Stimulated activated CD8-positive, alpha-beta memory T cell treated with anti-CD3 and anti-CD28 coated beads, Interleukin-4, amount 100 ng/mL, for 1 hour (primary cell): ENCODE results near the gene MORN1.

Experiments
- DNase-seq, 2 donors: peaks; one replicate each; pipeline ENCODE4 v3.0.0-alpha.2; 2020; ENCODE audit warnings: low read depth in 2 of 2, low spot score in 1 of 2

The MORN1 gene

GRCh38 chr1:2405588-2406295 is 14.4 kb upstream of the MORN1 start:
- no peak for DNase-seq

DNA sequence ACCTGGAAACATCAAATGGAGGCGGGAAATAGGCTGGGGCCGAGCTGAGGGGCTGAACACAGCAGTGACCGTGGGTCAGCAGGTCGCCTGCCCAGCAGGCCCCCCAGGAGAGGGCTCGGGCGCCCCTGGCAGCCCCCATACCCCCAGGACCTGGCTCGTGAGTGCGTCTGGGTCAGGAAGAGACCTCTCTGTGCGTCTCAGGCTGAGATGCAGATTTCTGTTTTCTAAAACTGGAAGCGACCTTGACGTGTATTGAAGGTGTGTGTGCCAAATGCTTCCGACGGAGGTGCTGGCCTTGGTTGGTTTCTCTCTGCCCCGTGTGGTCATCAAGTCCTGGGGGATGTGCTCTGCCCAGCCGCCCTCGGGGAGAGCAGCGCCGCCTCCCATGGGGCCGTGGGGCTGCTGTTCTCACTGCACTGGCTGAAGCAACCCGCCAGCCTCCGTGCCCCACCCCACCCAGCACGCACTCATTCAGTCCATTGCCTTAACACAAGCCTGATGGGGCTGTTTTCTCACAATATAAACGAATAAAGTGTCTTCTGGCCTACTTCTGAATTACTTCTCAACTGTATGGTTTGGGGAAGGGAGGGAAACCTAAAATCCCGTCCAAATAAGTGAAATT is 13.6 kb upstream of the MORN1 start:
- no peak for DNase-seq

- no peak for DNase-seq
Measured at GRCh38 chr1:2404142-2404889, 13.0 kb upstream of the MORN1 start.

GRCh38 chr1:2403273-2403672 is 11.9 kb upstream of the MORN1 start:
- no peak for DNase-seq

- DNase-seq: no peak
Measured at GRCh38 chr1:2402420-2402819, 11.1 kb upstream of the MORN1 start.

DNA sequence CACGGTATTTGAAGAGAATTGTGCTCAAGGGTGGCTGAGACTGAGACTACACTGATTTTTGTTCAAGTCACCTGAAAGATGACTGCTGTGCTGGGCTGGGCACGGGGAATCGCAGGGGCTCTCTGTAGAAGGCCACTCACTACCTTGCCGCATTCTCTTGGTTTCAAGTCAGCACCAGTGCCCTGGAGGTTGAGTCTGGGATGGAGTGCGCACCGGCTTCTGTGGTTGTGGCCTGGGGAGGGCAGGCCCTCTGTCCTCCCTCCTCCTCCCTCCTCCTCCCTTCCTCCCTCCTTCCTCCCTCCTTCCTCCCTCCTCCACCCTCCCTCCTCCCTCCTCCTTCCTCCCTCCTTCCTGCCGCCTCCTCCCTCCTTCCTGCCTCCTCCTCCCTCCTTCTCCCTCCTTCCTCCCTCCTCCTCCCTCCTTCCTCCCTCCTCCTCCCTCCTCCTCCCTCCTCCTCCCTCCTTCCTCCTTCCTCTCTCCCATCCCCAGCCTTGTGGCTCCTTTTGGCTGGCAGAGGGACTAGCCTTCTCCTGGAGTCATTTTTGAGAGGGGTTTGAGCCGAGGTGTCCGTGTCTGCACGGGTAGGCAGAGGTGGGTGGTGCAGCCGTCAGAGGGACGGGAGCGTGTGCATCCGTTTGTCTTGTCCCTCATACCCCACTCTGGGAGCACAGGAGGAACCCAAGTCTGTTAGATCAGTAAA is 9.7 kb upstream of the MORN1 start:
- no peak for DNase-seq

DNA sequence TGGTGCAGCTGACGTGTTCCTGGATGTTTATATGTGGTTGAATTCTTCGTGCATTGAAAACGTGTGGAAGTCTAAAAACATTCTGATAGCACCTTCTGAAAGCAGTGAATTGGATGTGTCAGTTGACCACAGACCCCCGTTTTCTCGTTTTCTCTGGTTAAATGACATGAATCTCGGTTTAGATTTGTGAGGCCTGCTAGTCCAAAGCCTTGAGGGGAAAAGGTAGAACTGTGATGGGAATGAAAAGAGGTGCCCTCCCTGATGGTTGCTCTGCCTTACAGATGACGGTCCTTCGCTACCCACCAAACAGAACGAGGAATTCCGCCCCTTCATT is 9.2 kb upstream of the MORN1 start:
- no peak for DNase-seq

GRCh38 chr1:2399890-2400575 is 8.7 kb upstream of the MORN1 start:
- no peak for DNase-seq

DNA sequence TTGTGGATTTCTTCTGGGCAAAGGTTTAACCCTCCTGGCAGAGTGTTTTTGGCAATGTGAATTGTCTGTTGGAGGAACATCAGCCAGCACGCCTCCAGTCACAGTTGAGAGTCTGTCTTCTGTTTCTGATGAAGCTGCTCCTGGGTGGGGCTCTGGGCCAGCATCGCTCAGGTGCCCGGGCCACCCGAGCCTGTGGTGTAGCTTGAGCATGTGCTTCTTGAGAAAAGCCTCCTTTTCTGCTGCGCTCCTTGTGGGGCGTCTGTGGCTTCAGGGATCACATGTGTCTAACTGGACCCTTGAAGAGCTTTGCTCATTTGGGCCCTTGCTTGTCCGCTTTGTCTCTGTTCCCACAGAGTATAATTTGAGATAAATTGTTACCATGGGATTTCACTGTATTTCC is 7.5 kb upstream of the MORN1 start:
- no peak for DNase-seq

DNA sequence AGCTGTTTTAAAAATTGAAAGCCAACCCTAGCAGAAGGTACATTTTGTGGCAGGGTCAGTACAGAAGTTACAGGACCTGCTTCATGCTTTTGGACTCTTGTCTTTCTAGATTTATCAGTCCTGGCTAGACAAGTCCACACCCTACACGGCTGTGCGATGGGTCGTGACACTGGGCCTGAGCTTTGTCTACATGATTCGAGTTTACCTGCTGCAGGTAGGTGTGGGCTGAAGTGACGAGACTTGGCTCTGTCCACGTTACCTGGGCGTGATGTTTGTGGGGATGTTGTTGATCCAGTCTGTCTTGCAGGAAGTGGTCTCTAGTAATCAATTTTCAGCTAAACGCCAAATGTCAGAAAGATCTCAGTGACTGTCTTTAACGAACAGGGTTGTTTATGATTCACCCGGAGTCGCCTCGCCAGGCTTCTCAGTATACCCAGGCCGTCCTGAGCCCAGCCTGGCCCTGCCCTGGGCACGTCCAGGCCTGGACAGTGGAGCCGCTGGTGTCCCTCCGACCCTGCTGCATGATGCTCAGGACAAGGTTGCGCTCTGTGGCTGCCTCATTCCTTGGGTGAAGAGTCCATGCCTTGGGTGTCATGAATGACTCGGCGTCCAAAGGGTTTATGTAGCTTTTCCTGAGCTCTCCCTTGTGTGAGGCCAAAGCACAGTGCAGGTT is 5.8 kb upstream of the MORN1 start:
- DNase-seq: no peak

DNA sequence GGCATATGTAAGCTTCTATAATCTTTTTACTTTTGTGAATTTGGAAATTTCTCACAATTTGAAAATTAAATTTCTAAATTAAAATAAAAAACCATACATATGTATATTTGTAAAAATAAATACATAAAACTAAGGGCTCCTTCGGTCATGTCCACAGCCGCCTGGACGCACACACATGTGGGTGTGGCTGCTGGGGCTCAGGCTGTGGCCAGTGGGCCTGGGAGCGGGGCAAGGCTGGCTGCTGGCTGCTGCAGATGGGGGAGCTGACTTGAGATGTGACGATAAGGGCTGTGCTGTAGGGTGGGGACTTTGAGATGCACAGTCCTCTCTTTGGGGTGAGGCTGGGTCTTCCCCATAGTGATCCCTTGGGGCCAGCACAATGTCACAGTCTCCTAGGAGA is 5.1 kb upstream of the MORN1 start:
- DNase-seq: no peak

DNA sequence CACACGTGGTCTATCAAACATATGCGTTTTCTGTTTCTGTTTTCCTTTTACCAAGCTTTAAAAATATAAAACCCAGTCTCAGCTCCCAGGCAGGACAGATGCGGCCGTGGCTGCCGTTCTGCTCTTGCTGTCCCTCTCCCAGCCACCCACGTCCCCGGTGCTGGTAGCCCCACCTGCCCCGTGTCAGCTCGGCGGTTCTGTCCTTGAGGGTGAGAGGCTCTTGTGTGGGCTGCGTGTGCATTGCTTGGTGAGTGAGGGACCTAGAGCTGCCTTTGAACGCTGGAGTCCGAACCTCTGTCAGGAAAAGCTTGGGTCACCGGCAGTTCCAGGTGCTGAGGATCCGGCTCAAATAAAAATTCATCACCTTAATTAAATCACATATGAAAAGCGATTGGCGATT is 4.7 kb upstream of the MORN1 start:
- DNase-seq: no peak

DNA sequence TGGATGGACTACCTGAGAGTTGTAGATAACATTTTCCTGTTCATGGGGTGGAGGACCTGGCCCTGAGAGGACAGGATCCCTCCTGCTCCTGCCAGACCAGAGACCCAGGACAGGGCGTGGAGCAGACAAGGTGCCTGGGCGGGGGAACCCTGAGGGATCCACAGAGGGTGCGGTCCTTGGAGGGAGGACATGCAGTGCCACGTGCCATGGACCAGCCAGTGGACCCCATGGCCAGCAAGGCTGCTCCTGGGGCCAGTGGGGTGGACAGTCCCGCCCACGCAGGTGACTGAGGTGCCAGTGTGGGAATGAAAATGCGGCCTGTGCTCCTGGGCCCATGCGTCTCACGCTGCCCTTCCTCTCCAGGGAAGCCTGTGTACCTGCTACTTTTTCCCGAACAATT is 3.9 kb upstream of the MORN1 start:
- DNase-seq: no peak

GRCh38 chr1:2394761-2395160 is 3.4 kb upstream of the MORN1 start:
- no peak for DNase-seq

- DNase-seq: no peak
Measured at GRCh38 chr1:2394220-2394619, 2.9 kb upstream of the MORN1 start.

DNA sequence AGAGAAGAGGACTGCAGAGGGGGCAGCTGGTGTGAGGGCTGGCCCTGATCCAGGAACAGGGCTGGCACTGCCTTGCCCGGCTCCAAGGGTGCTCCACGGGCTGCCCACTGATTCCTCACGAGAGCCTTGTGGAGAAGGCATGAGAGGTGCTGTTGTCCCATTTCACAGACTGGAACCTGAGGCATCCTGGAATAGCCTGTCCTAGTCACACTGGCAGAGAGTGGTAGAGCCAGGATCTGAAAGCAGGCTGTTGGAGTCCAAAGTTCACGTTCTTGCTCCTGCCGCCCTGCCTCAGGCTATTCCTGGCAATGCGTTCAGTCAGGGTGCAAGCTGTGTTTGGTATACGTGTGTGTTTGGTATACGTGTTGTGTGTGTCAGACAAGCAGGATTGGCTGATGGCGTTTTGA is 2.1 kb upstream of the MORN1 start:
- no peak for DNase-seq

- DNase-seq: no peak
Measured at GRCh38 chr1:2392686-2393085, 1.3 kb upstream of the MORN1 start.

DNA sequence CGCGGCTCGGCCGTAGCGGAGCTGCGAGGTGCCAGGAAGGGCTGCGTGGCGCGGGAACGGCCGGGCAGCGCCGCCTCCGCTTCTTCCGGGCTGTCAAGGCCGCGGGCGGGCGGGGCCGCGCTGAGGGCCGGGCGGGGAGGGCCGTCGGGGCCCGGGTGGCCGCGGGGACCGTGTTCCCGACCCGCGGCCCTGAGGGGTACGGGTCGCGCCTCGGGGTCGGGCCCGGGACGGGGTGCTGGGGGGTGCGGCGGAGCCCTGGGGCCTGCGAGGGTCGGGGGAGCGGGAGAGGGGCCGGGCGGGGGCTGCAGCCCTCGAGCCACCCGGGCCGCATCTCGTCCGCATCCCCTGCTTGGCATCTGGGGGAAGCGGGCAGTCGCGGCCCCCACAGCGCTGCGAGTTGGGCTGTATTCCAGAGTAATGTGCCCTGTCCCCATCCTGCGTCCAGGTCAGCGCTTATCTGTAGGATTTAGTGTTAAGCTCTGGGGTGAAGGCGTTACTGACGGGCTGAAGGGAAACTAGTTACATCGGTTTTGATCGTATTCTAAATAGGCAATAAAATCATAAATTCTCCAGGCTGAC is 666 bp upstream of the MORN1 start:
- DNase-seq: no peak

- no peak for DNase-seq
Measured at GRCh38 chr1:2389644-2390043, 1.7 kb downstream of the MORN1 start.
